Calu3 (cell line): ENCODE data around the gene ZBTB5. TPM values are rescaled to one million over a fixed set of nuclear protein-coding genes. Genes with fewer than 3 reads are reported as not detected.

Source experiments
- BruUV-seq: library from RNA; stranded (reverse); fragments of 400-500 nt; replicated peaks from 2 replicates; lab custom pipeline; 2021; lab: Mats Ljungman, UMichigan
- CTCF ChIA-PET: fragments of 300-600 bp; sonication (Branson Sonifier 250); formaldehyde crosslinking; loops from one replicate; lab custom pipeline; 2022; ENCODE audit warnings: antibody characterized with exemption; lab: Charles Lee
- DNase-seq: peaks from one replicate; pipeline ENCODE4 v3.0.0; 2022
- H3K27ac Mint-ChIP-seq: one replicate; pipeline ENCODE4 v1.8.0; 2022; ENCODE audit warnings: mixed read lengths; ENCODE audit not compliant: unreplicated experiment
- H3K27me3 Mint-ChIP-seq: one replicate; pipeline ENCODE4 v1.8.0; 2022; ENCODE audit warnings: mixed read lengths; ENCODE audit not compliant: unreplicated experiment
- H3K36me3 Mint-ChIP-seq: one replicate; pipeline ENCODE4 v1.8.0; 2022; ENCODE audit warnings: mild to moderate bottlenecking, moderate library complexity, mixed read lengths; ENCODE audit not compliant: insufficient read depth, unreplicated experiment
- H3K4me1 Mint-ChIP-seq: one replicate; pipeline ENCODE4 v1.8.0; 2022; ENCODE audit warnings: mild to moderate bottlenecking, low read depth, mixed read lengths; ENCODE audit not compliant: unreplicated experiment
- H3K4me3 Mint-ChIP-seq: one replicate; pipeline ENCODE4 v1.8.0; 2022; ENCODE audit warnings: mild to moderate bottlenecking, low read depth, moderate library complexity, mixed read lengths; ENCODE audit not compliant: unreplicated experiment
- H3K9me3 Mint-ChIP-seq: one replicate; pipeline ENCODE4 v1.8.0; 2022; ENCODE audit warnings: low read depth, mixed read lengths; ENCODE audit not compliant: unreplicated experiment
- intact Hi-C: fragments of 100-400 bp; cut with micrococcal nuclease; formaldehyde crosslinking; loops from one replicate; pipeline ENCODE4 v1.10.0; 2022; ENCODE audit not compliant: unreplicated experiment
- total RNA-seq: library from RNA; stranded (reverse); gene quantifications from 2 replicates; pipeline ENCODE4 v1.2.3, GENCODE V29; 2022
- TF ChIP-seq, protein P1 (sequence below): fragments of 200-600 bp; IDR thresholded peaks from one replicate; pipeline ENCODE4 v1.8.0; 2022; ENCODE audit warnings: antibody characterized with exemption; ENCODE audit not compliant: unreplicated experiment

The ZBTB5 gene
- total RNA-seq, 1 experiment from 2014 or later: 4.7 TPM

DNA sequence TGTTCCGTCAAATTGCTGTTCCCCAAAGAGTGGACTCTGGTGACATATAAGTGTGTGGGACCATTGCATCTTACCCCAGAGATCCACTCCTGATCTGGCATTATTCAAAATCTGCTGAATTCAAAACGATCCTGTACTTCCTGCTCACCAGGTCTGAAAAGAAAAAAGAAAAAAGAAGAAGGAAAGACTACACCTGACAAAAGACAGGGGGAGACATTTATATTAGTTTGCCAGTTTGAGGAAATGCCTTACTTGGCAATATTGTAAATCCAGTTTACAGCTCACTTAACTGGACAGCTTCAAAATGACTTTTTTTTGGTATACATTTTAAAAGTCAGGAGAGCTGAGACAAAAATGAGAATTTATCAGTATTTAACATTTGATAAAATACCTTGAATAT is 57.8 kb downstream of the ZBTB5 start:
- Mint-ChIP-seq H3K36me3 (no peaks in the 10 kb centered on the region), H3K4me3 (no peak overlapping the region), H3K27me3 (no peaks in the 10 kb centered on the region), H3K4me1 (no peaks in the 10 kb centered on the region), H3K27ac (no peak overlapping the region), H3K9me3 (no peaks in the 10 kb centered on the region)
- CTCF ChIA-PET: no interaction called here
- intact Hi-C loops: no loop called here
- TF ChIP-seq, protein P1, sequence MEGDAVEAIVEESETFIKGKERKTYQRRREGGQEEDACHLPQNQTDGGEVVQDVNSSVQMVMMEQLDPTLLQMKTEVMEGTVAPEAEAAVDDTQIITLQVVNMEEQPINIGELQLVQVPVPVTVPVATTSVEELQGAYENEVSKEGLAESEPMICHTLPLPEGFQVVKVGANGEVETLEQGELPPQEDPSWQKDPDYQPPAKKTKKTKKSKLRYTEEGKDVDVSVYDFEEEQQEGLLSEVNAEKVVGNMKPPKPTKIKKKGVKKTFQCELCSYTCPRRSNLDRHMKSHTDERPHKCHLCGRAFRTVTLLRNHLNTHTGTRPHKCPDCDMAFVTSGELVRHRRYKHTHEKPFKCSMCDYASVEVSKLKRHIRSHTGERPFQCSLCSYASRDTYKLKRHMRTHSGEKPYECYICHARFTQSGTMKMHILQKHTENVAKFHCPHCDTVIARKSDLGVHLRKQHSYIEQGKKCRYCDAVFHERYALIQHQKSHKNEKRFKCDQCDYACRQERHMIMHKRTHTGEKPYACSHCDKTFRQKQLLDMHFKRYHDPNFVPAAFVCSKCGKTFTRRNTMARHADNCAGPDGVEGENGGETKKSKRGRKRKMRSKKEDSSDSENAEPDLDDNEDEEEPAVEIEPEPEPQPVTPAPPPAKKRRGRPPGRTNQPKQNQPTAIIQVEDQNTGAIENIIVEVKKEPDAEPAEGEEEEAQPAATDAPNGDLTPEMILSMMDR: no peak
- DNase-seq: no peak
- no TSS peak for BruUV-seq

DNA sequence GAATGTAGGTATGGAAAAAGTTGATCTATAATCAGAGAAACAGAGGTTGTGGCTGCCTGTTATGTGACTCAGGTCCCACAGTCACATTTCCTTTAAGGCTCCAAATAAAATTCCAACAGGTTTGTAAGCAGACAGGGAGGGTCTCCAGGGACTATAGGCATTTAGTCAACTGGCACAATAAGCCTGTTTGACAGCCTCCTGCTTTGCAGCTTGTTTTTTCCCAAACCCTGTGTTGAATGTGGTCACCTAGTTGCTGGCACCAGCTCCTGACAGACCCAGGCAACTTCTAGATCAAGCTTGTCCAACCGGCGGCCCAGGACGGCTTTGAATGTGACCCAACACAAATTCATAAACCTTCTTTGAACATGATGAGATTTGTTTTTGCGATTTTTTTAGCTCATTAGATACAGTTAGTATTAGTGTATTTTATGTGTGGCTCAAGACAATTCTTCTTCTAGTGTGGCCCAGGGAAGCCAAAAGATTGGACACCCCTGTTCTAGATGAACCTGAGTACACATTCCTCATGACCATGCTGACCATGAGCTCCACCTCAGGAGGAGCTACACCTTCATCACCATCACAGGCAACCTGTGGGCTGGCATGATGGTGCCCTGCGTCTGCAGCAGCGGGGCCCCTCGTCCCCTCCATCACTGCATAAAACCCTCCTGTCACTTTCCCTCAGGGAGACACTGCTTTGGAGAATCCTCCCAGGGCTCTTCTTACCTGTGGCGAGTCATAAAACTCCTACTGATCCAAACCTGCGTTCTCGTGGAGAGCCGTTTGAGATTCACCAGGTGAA is 58.4 kb downstream of the ZBTB5 start:
- Mint-ChIP-seq H3K4me1 (no peaks in the 10 kb centered on the region), H3K27ac (no peak overlapping the region), H3K27me3 (no peaks in the 10 kb centered on the region), H3K4me3 (no peak overlapping the region), H3K36me3 (no peaks in the 10 kb centered on the region), H3K9me3 (no peaks in the 10 kb centered on the region)
- no TSS peak for BruUV-seq
- TF ChIP-seq, protein P1: no peak
- intact Hi-C loops: no loop called here
- CTCF ChIA-PET: no interaction called here
- no peak for DNase-seq

DNA sequence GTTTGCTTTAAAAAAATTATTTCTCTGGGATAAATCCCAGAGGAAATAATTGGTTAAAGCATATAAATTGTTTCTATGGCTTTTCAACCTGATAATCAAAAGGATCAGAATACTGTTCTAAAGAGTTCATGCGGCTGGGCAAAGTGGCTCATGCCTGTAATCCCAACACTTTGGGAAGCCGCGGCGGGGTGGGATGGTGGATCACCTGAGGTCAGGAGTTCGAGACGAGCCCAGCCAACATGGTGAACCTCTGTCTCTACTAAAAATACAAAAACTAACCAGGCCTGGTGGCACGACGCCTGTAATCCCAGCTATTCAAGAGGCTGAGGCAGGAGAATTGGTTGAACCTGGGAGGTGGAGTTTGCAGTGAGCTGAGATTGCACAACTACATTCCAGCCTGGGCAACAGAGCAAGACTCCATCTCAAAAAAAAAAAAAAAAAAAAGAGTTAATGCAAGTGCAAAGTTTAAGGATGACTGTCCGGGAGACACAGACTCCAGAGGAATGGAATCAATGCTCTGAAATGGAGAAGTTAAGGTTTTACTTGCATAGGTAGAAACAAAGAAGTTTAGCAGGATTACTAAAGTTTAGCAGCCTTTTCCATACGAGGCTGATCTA is 59.4 kb downstream of the ZBTB5 start:
- TF ChIP-seq, protein P1: no peak
- no peak for DNase-seq
- Mint-ChIP-seq H3K4me3 (no peak overlapping the region), H3K27ac (no peak overlapping the region), H3K27me3 (no peaks in the 10 kb centered on the region), H3K9me3 (no peaks in the 10 kb centered on the region), H3K36me3 (no peaks in the 10 kb centered on the region), H3K4me1 (no peaks in the 10 kb centered on the region)
- BruUV-seq: no TSS peak
- intact Hi-C loops: no loop called here
- CTCF ChIA-PET: no interaction called here

DNA sequence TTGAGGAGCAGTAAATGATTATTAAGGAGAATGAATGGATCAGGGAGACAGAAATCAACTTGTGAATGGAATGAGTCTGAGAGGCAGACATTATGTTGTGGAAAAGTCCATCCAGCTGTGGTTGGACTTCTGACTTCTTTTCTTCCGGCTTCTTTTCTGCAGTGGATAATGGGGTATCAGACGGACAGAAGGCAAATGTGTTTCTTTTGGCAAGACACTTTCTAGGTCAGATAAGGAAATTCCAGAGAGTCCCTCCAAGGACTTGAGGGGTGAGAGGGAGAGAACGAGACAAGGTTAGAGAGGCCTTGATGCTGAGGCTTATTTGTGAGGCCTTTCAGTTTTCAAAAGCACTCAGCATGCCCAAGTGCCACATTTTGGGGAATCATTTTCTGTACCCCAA is 59.9 kb downstream of the ZBTB5 start:
- no peak overlapping the region for H3K27ac Mint-ChIP-seq
- H3K4me3 Mint-ChIP-seq: no peak overlapping the region
- no TSS peak for BruUV-seq
- H3K4me1 Mint-ChIP-seq: no peaks in the 10 kb centered on the region
- no peak for DNase-seq
- no peaks in the 10 kb centered on the region for H3K36me3 Mint-ChIP-seq
- CTCF ChIA-PET: no interaction called here
- intact Hi-C loops: no loop called here
- no peaks in the 10 kb centered on the region for H3K9me3 Mint-ChIP-seq
- TF ChIP-seq, protein P1: no peak
- H3K27me3 Mint-ChIP-seq: no peaks in the 10 kb centered on the region
